ENCODE results near the gene P2RX6. TPM values are rescaled to one million over a fixed set of nuclear protein-coding genes. Genes with fewer than 3 reads are reported as not detected.

Gene P2RX6
- total and polyA plus RNA-seq, 8 donors: 0.09 to 2.9 (median 0.39) TPM; not detected in 1

DNA sequence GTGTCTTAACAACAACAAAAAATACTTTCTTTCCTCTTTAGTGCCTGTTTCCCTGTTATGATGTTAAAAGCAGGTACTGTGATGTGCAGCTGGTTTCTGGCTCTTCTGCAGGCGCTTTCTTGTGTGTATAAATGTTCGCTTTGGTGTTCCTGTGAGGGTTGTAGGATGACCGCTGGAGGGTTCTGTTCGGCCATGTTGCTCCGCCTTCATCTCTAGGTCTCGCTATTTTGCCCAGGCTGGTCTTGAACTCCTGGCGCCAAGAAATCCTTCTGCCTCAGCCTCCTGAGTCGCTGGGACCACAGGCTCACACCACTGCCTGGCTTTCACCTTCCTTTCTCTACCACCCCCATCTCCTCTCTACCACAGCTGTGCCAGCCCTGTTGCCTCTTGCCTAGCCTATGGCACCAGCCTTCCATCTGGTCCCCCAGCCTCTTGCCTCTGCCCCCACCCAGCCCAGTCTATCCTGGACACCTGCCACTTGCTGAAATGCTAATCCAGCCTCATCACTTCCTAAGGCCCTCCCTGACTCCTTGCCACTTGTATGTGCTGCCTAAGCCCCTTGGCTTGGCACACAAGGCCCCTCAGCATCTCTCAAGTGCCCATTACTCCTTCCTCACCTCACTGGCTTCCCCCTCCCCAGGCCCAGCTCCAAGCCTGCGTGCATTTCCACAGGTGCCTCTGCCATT is 36.3 kb downstream of the P2RX6 start:
- WGBS, 2 donors: 76 to 77% methylated on average over 9 of the region's 9 CpGs
- Histone ChIP-seq H3K4me3 (no peak overlapping the region), H3K27me3 (no peaks in the 10 kb centered on the region), H3K27ac (no peak overlapping the region), H3K4me1 (no peaks in the 10 kb centered on the region), H3K36me3 (no peaks in the 10 kb centered on the region), H3K9me3 (no peaks in the 10 kb centered on the region)
- no peak for ATAC-seq
- DNase-seq: no peak
- intact Hi-C loops (cut with DNase I): no loop called here
- FAIRE-seq: no peak
- TF ChIP-seq, protein P1, sequence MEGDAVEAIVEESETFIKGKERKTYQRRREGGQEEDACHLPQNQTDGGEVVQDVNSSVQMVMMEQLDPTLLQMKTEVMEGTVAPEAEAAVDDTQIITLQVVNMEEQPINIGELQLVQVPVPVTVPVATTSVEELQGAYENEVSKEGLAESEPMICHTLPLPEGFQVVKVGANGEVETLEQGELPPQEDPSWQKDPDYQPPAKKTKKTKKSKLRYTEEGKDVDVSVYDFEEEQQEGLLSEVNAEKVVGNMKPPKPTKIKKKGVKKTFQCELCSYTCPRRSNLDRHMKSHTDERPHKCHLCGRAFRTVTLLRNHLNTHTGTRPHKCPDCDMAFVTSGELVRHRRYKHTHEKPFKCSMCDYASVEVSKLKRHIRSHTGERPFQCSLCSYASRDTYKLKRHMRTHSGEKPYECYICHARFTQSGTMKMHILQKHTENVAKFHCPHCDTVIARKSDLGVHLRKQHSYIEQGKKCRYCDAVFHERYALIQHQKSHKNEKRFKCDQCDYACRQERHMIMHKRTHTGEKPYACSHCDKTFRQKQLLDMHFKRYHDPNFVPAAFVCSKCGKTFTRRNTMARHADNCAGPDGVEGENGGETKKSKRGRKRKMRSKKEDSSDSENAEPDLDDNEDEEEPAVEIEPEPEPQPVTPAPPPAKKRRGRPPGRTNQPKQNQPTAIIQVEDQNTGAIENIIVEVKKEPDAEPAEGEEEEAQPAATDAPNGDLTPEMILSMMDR (IDR thresholded peaks at IDR 0.05): no peak

DNA sequence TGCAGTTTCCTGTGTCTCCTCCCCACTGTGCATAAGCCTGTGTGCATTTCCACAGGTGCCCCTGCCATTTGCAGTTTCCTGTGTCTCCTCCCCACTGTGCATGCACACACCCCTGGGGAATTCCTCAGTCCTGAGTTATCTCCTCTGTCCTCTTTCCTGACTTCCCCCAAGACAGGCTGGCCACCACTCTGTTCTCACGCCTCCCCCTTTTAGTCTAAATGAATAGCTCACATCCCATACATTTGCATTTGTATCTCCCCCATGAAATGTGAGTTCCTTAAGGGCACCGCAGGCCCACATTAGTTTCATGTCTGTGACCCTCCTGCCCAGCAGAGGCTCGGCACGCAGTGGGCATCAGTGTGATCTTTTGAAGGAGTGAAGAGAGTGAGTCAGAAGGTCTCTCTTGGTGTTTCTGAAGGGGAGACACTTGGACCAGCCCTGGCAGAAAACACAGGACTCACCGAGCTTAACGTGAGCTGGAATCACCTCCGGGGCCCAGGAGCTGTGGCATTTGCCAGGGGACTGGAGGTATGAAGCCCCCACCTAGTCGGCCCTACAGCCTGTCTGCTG is 37.0 kb downstream of the P2RX6 start:
- Histone ChIP-seq H3K9me3 (no peaks in the 10 kb centered on the region), H3K27ac (no peak overlapping the region), H3K27me3 (no peaks in the 10 kb centered on the region), H3K36me3 (no peaks in the 10 kb centered on the region), H3K4me3 (no peak overlapping the region), H3K4me1 (no peaks in the 10 kb centered on the region)
- intact Hi-C loops (cut with DNase I): no loop called here
- TF ChIP-seq, protein P1 (IDR thresholded peaks at IDR 0.05): no peak
- DNase-seq (no peak), FAIRE-seq (no peak), ATAC-seq (no peak)
- WGBS, 2 donors: 45 to 53% methylated on average over 8 of the region's 8 CpGs

DNA sequence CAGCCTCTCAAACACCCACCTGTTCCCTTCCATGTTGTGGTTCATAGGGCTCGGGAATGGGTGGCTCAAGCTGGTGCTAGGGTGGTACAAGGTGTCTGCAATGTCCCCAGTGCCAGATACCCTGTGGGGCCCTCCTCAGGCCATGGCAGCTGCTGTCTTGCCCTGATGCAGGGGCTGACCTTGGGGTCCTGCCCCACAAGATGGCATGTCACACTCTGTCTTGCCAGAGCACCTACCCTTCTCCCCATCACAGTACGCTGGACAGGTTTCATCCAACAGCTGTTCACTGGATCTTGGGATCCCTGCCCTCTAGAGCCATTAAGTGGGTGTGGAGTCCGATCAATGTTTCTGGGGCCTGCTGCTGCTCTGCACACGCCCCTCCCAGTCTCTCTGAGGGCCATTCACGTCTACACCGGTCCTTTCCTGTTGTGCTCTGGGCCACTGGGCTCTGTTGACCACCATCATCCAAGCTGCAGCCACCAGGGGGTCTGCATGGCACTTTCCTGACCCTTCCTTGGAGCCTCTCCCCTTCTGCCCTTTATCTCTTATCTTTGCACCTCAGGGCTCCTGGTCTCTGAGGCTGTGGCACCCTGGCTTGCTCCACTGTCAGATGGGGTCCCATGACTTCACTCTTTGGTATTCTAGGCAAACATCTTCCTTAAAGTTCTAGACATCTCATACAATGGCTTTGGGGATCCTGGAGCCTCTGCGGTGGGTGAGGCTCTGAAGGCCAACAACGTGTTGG is 37.9 kb downstream of the P2RX6 start:
- H3K27ac ChIP-seq: no peak overlapping the region
- intact Hi-C loops (cut with DNase I): no loop called here
- no peaks in the 10 kb centered on the region for H3K9me3 ChIP-seq
- H3K36me3 ChIP-seq: no peaks in the 10 kb centered on the region
- H3K4me1 ChIP-seq: no peaks in the 10 kb centered on the region
- FAIRE-seq (no peak), DNase-seq (no peak), ATAC-seq (no peak)
- no peaks in the 10 kb centered on the region for H3K27me3 ChIP-seq
- TF ChIP-seq, protein P1 (IDR thresholded peaks at IDR 0.05): no peak
- H3K4me3 ChIP-seq: no peak overlapping the region
- 63 to 67% methylated on average over 8 of the region's 8 CpGs for WGBS, 2 donors

DNA sequence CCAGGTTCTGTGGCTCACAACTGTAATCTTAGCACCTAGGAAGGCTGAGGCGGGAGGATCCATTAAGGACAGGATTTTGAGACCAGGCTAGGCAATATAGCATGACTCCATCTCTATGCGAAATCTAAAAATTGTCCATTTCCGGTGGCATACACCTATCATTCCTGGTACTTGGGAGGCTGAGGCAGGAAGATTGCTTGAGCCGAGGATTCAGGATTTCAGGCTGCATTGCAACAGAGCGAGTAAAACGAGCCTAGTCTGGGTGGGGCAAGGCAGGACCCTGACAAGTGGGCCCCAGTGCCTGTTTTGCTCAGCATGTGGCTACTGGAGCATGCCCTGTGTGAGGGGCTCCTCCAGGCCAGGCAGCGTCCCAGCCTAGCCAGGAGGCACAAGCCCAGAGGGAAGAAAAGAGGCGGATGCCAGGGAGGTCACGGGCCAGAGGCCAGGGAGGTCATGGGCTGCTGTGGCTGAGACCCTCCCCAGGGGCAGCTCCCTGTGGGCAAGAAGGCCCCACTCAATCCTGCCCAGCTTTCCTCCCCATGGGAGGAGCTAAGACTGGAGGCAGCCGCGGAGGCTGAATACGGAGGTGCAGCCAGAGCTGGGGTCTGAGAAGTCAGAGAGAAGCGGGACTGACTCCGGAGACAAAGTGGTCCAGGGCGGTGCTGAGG is 39.2 kb downstream of the P2RX6 start:
- TF ChIP-seq, protein P1 (IDR thresholded peaks at IDR 0.05): no peak
- 82 to 88% methylated on average over 15 of the region's 15 CpGs for WGBS, 2 donors

More for the DNA sequence above, 39.2 kb downstream of the P2RX6 start:
- DNase-seq: no peak
- Histone ChIP-seq H3K9me3 (no peaks in the 10 kb centered on the region), H3K4me1 (no peaks in the 10 kb centered on the region), H3K36me3 (no peaks in the 10 kb centered on the region), H3K27ac (no peak overlapping the region), H3K4me3 (no peak overlapping the region), H3K27me3 (no peaks in the 10 kb centered on the region)
- ATAC-seq: no peak
- intact Hi-C loops (cut with DNase I): no loop called here
- no peak for FAIRE-seq
